ENCODE data around the gene MCUR1. TPM values are rescaled to one million over a fixed set of nuclear protein-coding genes. Genes with fewer than 3 reads are reported as not detected.

Gene MCUR1
- total and polyA plus RNA-seq, 8 donors: 6.8 to 14.5 (median 11.9) TPM

GRCh38 chr6:13803581-13803980 is 10.8 kb downstream of the MCUR1 start:
- WGBS, 2 donors: 95 to 97% methylated on average over 4 of the region's 4 CpGs
- DNase-seq (no peak), FAIRE-seq (no peak), ATAC-seq (no peak)
- Histone ChIP-seq H3K27ac (no peak overlapping the region), H3K36me3 (peaks cover 0 to 39% (median 0%) of the 10 kb centered on the region in 3 donors), H3K4me3 (no peak overlapping the region), H3K4me1 (no peaks in the 10 kb centered on the region), H3K9me3 (no peaks in the 10 kb centered on the region), H3K27me3 (no peaks in the 10 kb centered on the region)
- no peak for TF ChIP-seq CTCF (IDR thresholded peaks at IDR 0.05)
- intact Hi-C loops (cut with DNase I): no loop called here

- H3K27me3 ChIP-seq: no peaks in the 10 kb centered on the region
- 67 to 81% methylated on average over 3 of the region's 3 CpGs for WGBS, 2 donors
- no peak for FAIRE-seq
These were observed 13.7 kb downstream of the MCUR1 start for GRCh38 chr6:13800615-13801014.

GRCh38 chr6:13796781-13797180 is 17.6 kb downstream of the MCUR1 start:
- FAIRE-seq (no peak), ATAC-seq (no peak), DNase-seq (no peak)
- 27 to 37% methylated on average over 1 of the region's 1 CpG for WGBS, 2 donors
- no peaks in the 10 kb centered on the region for H3K27me3 ChIP-seq
- H3K4me1 ChIP-seq: no peaks in the 10 kb centered on the region
- no peak overlapping the region for H3K4me3 ChIP-seq
- intact Hi-C loops (cut with DNase I): loop anchor here in 1 of 3 donors (10.0 kb wide), 1 partner anchor 268 kb away; no protein-coding TSS in a partner anchor
- no peak overlapping the region for H3K27ac ChIP-seq
- peaks cover 0 to 19% (median 4%) of the 10 kb centered on the region in 3 donors for H3K36me3 ChIP-seq
- no peak for TF ChIP-seq CTCF (IDR thresholded peaks at IDR 0.05)
- H3K9me3 ChIP-seq: no peaks in the 10 kb centered on the region

More at GRCh38 chr6:13800615-13801014, 13.7 kb downstream of the MCUR1 start:
- Histone ChIP-seq H3K4me1 (no peaks in the 10 kb centered on the region), H3K4me3 (no peak overlapping the region), H3K27ac (no peak overlapping the region), H3K9me3 (no peaks in the 10 kb centered on the region), H3K36me3 (peaks cover 0 to 32% (median 0%) of the 10 kb centered on the region in 3 donors)
- intact Hi-C loops (cut with DNase I): no loop called here
- TF ChIP-seq CTCF (IDR thresholded peaks at IDR 0.05): no peak
- ATAC-seq: no peak
- no peak for DNase-seq

GRCh38 chr6:13795041-13795750 is 19.2 kb downstream of the MCUR1 start:
- 41 to 43% methylated on average over 8 of the region's 8 CpGs for WGBS, 2 donors
- Histone ChIP-seq H3K4me3 (no peak overlapping the region), H3K9me3 (no peaks in the 10 kb centered on the region), H3K27me3 (no peaks in the 10 kb centered on the region), H3K27ac (no peak overlapping the region), H3K36me3 (peaks cover 0 to 21% (median 4%) of the 10 kb centered on the region in 3 donors), H3K4me1 (no peaks in the 10 kb centered on the region)
- FAIRE-seq: peak; percentile 95
- peak; percentile 53 to 88 (median 73) for DNase-seq
- ATAC-seq: peak; percentile 84 to 96 (median 96)
- intact Hi-C loops (cut with DNase I): loop anchor here in 1 of 3 donors (10.0 kb wide), 1 partner anchor 270 kb away; no protein-coding TSS in a partner anchor
- peak; percentile 76 to 91 (median 84) for TF ChIP-seq CTCF (IDR thresholded peaks at IDR 0.05)

GRCh38 chr6:13794184-13794583 is 20.2 kb downstream of the MCUR1 start:
- Histone ChIP-seq H3K9me3 (no peaks in the 10 kb centered on the region), H3K27me3 (no peaks in the 10 kb centered on the region), H3K4me1 (no peaks in the 10 kb centered on the region), H3K27ac (no peak overlapping the region), H3K36me3 (peaks cover 0 to 23% (median 4%) of the 10 kb centered on the region in 3 donors), H3K4me3 (no peak overlapping the region)
- ATAC-seq (no peak), FAIRE-seq (no peak), DNase-seq (no peak)
- WGBS, 2 donors: 82 to 86% methylated on average over 5 of the region's 5 CpGs
- intact Hi-C loops (cut with DNase I): loop anchor here in 1 of 3 donors (10.0 kb wide), 1 partner anchor 271 kb away; no protein-coding TSS in a partner anchor
- no peak for TF ChIP-seq CTCF (IDR thresholded peaks at IDR 0.05)
